Measurements from ENCODE around the gene SDF4.
"Not testable (repeated sequence)": the region's sequence is repeated elsewhere in the genome, so short reads cannot be mapped to it uniquely, and the experiment has no call there.

Gene SDF4

DNA sequence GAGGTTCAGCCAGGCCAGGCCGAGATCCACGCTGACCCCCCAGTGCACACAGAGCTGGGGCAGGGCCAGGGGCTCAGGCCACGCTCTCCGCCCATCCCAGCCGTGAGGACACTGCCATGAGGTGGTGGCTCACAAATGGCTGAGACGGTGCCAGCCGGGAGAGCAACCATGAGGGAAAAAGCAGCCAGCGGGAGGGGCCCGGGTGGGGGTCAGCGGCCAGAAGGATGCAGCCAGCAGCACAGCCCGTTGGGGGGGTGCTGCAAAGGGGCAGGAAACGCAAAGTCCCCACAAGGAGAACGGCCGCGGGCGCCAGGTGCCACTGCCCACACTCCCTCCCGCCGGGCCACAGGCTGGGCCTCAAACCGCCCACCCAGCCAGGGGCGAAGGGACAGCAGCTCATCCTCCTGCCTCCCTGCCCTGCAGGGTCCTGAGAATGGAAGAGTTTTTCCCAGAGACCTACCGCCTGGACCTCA lies 49.8 kb downstream of the SDF4 start:
- FAIRE-seq = no peak
- no peak for DNase-seq (ENCODE audit: insufficient read length, low spot score)

DNA sequence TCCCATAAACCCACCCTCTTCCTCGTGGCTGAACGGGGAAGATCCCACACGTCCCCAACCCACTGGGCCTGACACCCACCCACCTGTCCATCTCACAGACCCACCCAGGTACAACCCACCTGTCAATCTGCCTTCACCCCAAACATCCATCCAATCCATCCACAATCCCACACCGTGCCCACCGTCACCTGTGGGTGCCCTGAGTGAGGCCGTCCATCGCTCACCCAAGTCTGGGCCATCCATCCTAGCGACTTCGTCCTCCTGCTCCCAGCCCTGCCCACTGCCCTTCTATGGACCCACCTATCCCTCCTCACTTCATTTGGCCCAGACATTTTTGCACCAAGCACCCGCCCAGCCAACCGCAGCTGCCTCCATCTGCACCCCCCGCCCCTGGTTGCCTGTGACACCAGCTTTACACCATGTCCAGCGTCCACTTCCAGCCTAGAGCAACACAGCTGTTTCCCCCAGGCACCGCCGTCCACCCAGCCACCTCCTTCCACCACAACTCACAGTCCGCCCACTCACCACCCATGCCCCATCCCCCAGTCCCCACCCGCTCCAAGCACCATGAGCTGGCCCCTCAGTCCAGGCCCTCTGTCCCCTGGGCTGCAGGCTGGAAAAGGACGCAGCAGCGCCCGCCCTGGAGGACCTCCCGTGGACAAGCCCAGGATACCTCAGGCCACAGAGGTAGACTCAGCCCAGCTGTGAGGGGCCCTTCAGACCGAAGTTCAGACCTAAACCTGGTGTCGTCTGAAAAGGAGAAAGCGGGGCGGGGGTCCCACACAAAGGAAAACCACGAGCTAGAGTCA lies 50.5 kb downstream of the SDF4 start:
- FAIRE-seq (no peak), DNase-seq (ENCODE audit: insufficient read length, low spot score) (no peak)

DNA sequence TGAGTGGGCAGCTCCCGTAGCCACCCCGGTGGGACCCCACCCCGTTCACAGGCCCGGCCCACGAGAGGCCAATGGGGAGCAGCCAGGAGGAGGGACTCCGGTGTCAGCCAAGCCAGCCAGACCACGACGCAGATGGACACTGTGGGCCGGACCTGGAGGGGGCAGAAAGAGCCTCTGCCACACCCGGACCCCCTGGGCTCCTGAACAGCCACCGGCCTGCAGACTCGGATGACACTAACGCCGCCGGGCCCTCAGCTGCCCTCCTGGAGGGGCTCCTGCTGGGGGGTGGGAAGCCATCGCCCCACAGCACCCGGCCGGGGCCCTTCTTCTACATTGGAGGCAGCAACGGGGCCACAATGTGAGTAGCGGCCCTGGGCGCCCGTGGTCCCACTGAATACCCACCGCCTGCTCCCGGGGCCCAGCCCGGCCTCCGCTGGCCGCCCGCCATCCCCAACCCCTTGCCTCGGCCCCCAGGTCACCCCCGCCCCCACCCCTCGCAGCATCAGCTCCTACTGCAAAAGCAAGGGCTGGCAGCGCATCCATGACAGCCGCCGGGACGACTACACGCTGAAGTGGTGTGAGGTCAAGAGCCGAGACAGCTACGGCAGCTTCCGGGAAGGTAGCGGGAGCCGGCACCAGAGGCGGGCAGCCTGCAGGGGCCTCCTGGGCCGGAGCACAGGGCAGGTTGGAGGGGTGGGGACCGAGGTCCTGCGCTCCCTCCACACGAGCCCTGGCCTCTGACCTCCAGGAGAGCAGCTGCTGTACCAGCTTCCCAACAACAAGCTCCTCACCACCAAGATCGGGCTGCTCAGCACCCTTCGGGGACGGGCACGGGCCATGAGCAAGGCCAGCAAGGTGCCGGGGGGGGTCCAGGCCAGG lies 51.6 kb downstream of the SDF4 start:
- FAIRE-seq (no peak), DNase-seq (ENCODE audit: insufficient read length, low spot score) (no peak)

GRCh38 chr1:1179346-1179982 lies 52.3 kb downstream of the SDF4 start:
- FAIRE-seq = no peak
- no peak for DNase-seq (ENCODE audit: insufficient read length, low spot score)

DNA sequence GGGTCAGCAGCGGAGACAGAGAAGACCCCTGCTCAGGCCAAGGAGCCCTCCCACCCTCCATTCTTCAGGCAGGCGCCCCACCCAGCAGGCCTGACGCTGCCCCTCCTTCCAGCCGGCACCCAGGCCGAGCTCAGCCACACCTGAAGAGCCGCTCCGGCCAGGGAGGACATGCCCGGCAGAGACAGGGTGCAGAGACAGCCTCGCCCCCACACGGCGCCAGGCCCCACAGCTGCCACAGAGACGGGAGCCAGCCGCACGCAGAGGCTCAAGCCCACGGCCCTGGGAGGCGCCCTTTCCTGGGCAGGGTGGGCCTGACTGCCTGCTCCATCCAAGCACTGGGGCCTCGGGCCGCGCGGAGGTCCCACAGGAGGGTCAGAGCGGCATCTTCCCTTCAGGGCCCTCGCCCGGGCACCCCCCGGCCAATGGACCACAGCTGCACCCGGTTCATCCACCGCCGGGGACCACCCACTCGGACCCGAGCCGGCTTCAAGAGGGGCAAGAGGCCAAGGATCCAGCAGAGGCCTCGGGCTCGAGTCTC lies 52.9 kb downstream of the SDF4 start:
- DNase-seq (ENCODE audit: insufficient read length, low spot score) (no peak), FAIRE-seq (no peak)

DNA sequence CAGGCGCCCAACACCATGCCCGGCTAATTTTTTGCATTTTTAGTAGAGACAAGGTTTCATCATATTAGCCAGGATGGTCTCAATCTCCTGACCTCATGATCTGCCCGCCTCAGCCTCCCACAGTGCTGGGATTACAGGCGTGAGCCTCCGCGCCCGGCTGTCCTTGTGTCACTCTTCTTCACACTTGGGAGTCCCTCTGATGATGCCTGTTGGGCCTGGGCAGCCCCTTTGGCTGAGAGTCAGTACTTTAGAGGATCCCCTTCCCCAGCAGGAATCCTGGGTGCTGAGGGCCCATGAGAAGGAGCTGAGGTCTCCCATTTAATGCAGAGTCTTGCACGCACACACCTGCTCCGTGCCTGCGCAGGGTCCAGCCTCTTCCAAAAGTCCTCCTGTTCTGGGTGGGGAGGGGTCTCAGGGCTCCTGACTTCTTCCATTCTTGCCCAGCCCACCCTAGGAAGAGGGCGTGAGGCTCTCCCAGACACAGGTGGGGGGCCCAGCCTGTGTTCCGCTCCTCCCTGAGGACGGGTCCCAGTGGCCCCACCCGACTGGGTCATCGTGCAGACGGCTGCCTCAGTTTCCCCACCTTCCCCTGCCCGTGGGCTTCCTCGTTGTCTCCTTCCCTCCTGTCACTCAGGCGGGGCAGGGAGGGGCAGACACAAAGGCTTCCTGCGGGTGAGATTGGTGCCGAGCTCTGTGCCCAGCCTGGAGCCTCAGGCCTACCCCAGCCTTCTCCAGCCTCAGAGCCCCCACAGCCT lies 54.2 kb downstream of the SDF4 start:
- no peak for DNase-seq (ENCODE audit: insufficient read length, low spot score)
- no peak for FAIRE-seq

- no peak for DNase-seq (ENCODE audit: insufficient read length, low spot score)
- FAIRE-seq = no peak
Measured at GRCh38 chr1:1176931-1177330, 54.9 kb downstream of the SDF4 start.

DNA sequence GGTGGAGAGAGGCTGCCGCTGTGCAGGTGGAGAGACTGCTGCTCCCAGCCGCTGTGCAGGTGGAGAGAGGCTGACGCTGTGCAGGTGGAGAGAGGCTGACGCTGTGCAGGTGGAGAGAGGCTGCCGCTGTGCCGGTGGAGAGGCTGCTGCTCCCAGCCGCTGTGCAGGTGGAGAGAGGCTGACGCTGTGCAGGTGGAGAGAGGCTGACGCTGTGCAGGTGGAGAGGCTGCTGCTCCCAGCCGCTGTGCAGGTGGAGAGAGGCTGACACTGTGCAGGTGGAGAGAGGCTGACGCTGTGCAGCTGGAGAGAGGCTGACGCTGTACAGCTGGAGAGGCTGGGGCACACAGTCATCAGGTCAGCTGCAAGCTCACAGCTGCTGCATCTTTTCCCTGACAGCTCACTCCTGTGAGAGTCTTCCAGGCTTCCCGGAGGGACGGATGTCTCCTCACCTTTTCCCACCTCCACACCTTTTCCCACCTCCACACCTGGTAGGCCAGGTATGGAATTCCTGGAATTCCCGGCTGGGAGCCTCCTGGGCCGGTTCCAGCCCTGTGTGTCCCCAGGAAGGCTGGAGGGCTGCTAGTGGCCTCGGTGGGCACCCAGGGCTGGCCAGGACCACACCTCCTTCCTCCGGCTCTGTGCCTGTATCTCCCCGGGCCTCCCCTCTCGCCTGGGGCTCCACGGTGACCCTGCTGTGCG lies 55.6 kb downstream of the SDF4 start:
- DNase-seq (ENCODE audit: insufficient read length, low spot score); FAIRE-seq: not testable (repeated sequence)

DNA sequence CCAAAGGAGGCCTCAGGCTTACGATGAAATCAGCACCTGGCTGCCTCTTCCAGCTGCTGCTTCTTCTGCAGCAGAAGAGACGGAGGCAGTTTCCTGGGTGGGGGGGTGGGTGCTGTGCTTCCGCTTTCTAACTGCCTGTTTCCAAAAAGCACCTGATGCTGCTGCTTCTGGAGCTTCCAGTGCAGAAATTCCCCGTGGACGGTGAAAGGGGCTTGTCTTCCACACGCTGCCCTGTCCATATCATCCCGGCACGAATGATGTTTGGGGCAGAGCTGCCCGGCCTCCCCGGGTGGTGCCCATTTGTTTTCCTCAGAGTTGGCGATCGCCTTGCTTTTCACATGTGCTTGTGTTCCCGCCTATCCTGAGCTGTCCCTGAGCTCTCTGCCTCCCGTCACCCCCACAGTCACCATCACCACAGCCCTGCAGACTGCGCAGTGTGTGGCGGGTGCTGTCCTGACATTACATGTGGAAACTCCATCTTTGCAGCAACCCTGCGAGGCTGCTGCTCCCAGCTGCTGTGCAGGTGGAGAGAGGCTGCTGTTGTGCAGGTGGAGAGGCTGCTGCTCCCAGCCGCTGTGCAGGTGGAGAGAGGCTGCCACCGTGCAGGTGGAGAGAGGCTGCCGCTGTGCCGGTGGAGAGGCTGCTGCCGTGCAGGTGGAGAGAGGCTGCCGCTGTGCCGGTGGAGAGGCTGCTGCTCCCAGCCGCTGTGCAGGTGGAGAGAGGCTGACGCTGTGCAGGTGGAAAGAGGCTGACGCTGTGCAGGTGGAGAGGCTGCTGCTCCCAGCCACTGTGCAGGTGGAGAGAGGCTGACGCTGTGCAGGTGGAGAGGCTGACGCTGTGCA lies 56.4 kb downstream of the SDF4 start:
- FAIRE-seq (no peak), DNase-seq (ENCODE audit: insufficient read length, low spot score) (no peak)

DNA sequence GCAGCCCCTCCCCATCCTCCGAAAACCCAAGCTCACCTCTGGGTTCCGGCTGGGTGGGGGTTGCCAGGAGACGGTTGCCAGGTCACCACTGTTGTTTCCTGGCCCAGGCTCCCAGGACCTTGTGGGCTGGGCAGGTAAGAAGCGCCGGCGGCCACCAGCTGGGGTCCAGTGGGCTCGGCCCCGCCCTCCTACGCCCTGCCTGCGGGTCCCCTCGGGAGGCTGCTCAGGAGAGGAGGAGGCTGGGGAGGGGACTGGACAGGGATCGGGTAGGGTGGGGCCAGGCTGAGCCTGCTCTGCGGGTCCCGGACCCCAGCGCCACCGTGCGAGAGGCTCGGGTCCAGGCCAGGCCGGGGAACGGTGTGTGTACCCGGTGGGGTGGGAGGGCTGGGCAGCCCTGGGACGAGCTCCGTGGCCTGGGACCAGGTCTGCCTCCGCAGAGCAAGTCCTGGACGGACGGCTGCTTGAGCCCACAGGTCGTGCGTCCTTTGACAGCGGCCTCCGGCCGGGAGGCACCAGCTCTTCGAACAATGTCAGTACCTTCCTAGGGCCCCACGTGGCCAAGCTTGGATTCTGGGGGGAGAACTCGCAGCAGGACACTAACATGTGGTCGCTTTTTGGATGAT lies 57.9 kb downstream of the SDF4 start, which contains the start of gene TTLL10:
Gene TTLL10, plus strand, starts transcription at position 88 of the 623 bp plus-strand sequence. CDS start 5,336 bp downstream, outside the sequence.
- FAIRE-seq (no peak), DNase-seq (ENCODE audit: insufficient read length, low spot score) (no peak)

DNA sequence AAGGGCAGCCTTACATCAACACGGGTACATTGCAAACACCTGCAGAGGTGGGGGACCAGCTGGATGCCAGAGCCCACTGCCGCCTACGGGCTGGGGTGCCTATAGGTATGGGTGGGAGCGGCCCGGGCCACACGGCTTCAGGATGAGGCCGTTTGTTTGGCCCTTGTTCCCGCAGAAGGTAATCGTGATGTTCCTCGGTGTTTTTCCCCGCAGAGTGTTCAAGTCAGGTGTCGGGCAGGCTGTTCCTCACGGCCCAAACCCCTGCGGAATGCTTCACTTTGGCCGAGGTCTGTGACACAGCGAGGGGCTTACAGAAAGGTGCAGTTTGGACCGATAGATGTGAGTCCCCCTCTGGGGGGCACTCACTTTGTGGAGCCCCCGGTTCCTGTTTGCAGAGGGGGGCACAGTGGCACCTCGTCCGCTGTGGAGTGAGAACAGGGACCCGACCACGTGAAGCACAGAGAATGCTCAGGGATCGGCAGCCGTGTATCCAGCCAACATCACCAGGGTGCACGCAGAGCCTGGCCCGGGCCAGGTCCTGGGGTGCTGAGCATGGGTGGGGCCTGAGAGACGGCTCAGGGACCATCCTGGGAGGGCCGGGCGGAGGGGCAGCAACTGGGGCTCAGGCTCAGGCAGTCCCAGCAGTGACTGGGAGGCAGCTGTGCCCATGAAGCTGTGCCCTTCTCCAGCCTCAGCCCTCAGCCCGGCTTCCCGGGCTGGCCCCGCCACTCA lies 58.6 kb downstream of the SDF4 start:
- FAIRE-seq = no peak
- no peak for DNase-seq (ENCODE audit: insufficient read length, low spot score)

GRCh38 chr1:1171546-1172340 lies 60.1 kb downstream of the SDF4 start:
- DNase-seq (ENCODE audit: insufficient read length, low spot score) (no peak), FAIRE-seq (no peak)

DNA sequence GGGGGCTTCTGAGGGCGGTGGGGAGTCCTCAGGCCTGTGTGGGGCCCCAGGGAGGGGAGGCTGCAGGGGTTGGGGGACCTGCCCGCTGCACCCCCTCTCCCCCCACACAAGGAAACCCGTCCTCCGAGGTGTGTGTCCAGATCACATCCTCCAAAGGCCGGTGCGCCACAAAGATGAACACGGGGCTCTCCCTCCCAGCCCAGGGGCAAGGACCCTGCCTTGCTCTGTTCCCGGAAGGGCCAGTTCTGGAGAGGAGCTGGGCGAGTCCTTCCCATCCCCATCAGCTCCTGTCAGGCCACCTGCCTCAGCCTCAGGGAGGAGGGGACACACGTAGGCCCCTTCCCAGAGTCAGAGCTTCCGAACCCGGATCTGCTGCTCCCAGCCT lies 60.6 kb downstream of the SDF4 start:
- DNase-seq (ENCODE audit: insufficient read length, low spot score) (no peak), FAIRE-seq (no peak)

- FAIRE-seq = no peak
- DNase-seq (ENCODE audit: insufficient read length, low spot score) = no peak
Measured at GRCh38 chr1:1170215-1171091, 61.3 kb downstream of the SDF4 start.

DNA sequence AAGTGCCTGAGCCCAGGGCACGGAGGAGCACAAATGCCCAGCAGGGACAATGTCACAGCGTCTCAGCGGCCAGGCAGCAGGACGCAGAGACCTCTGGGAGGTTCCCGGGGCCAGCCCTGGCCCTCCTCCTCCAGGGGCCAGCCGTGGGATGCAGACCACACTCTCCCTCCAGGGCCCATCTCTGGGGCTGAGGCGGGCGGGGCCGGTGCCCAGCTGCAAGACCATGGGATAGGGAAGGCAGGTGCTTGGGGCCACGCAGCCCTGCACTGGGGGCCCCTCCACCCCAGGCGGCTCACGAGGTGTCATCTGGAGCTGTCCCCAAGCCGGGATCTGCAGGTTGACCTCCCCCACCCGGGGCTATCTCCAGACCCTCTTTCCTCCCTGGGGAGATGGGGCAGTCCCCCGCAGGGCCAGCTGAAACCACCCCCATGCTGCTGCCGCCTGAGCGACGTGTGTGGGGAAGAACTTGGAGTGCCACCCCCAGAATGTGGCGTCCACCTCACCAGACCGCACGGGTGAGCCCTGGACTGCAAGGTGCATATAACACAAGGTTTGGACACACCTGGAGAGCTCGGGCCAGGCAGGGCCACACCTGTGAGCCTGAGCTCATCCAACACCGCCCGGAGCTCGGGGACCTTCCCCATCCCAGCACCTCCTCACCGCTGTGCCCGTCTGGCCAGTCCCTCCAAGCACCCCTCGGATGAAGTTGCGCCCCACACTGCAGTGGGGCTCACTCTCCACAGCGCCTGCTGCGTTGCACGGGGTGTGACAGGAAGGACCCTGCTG lies 62.2 kb downstream of the SDF4 start:
- DNase-seq (ENCODE audit: insufficient read length, low spot score) (no peak), FAIRE-seq (no peak)

Data from GM19239 (cell line).